H1 (cell line): ENCODE results near the gene DBNDD2. TPM values are rescaled to one million over a fixed set of nuclear protein-coding genes. Genes with fewer than 3 reads are reported as not detected.

Experiments used
- CTCF ChIA-PET: fragments of 300-600 bp; sonication (Branson Sonifier 250); formaldehyde crosslinking; loops from one replicate; lab custom pipeline; 2021; ENCODE audit not compliant: partially characterized antibody; lab: Charles Lee
- POLR2A ChIA-PET: fragments of 300-600 bp; sonication (Branson Sonifier 250); formaldehyde crosslinking; loops from one replicate; lab custom pipeline; 2021; ENCODE audit warnings: inconsistent platforms; ENCODE audit not compliant: partially characterized antibody; lab: Charles Lee
- DNase-seq, 2 experiments: peaks; one replicate each; pipeline versions ENCODE4 v3.0.0 to v3.0.0-alpha.2; 2010 to 2022; ENCODE audit warnings: low spot score in 2 of 2, low read depth in 1 of 2, mixed read lengths in 1 of 2
- FAIRE-seq: peaks from 2 replicates; lab custom pipeline; 2011; peaks lifted over from hg19 to GRCh38; lab: Jason Lieb, UNC
- H2AFZ ChIP-seq: 2 replicates; pipeline ENCODE4 v1.8.1; 2012; ENCODE audit warnings: low read length, inconsistent platforms
- H2AK5ac ChIP-seq: 2 replicates; pipeline ENCODE4 v1.6.1; 2013; ENCODE audit warnings: low read depth, low read length
- H2BK120ac ChIP-seq: replicated peaks from 2 replicates; pipeline ENCODE3; 2013; ENCODE audit warnings: low read depth, low read length, inconsistent platforms
- H2BK12ac ChIP-seq: 2 replicates; pipeline ENCODE4 v1.6.1; 2013; ENCODE audit warnings: low read depth, low read length
- H2BK15ac ChIP-seq: 2 replicates; pipeline ENCODE4 v1.6.1; 2013; ENCODE audit warnings: low read length
- H2BK20ac ChIP-seq: 2 replicates; pipeline ENCODE4 v1.6.1; 2013; ENCODE audit warnings: low read length
- H2BK5ac ChIP-seq: 2 replicates; pipeline ENCODE4 v1.6.1; 2013; ENCODE audit warnings: low read depth, low read length
- H3K14ac ChIP-seq: 2 replicates; pipeline ENCODE4 v1.6.1; 2013; ENCODE audit warnings: inconsistent platforms; ENCODE audit not compliant: insufficient read length
- H3K18ac ChIP-seq: 2 replicates; pipeline ENCODE4 v1.6.1; 2013; ENCODE audit warnings: low read length; ENCODE audit errors: extremely low read depth
- H3K23ac ChIP-seq: 2 replicates; pipeline ENCODE4 v1.6.1; 2013; ENCODE audit warnings: inconsistent platforms; ENCODE audit not compliant: insufficient read length
- H3K23me2 ChIP-seq: 2 replicates; pipeline ENCODE4 v1.6.1; 2013; ENCODE audit warnings: low read depth, low read length
- H3K27ac ChIP-seq: 2 replicates; pipeline ENCODE4 v1.6.1; 2011; ENCODE audit warnings: low read depth, low read length, inconsistent platforms
- H3K27me3 ChIP-seq, 4 experiments: replicated peaks in 1 of 4; 1 replicate in 1 of 4; 2 replicates in 3 of 4; pipeline versions ENCODE4 v1.6.1 to v1.8.1; 2011 to 2013; ENCODE audit warnings: low read length in 3 of 4, mild to moderate bottlenecking in 3 of 4, inconsistent platforms in 2 of 4, mixed read lengths in 2 of 4, moderate library complexity in 1 of 4; ENCODE audit not compliant: control insufficient read depth in 3 of 4, insufficient read depth in 3 of 4; ENCODE audit errors: extremely low read depth in 1 of 4
- H3K36me3 ChIP-seq, 4 experiments: 2 replicates each; pipeline versions ENCODE4 v1.6.1 to v1.8.1; 2011 to 2013; ENCODE audit warnings: mild to moderate bottlenecking in 4 of 4, low read length in 3 of 4, moderate library complexity in 2 of 4, control low read depth in 1 of 4, inconsistent platforms in 1 of 4; ENCODE audit not compliant: insufficient read depth in 4 of 4, control insufficient read depth in 2 of 4
- H3K4ac ChIP-seq: replicated peaks from 2 replicates; pipeline ENCODE3; 2013; ENCODE audit warnings: low read length, low read depth, mixed read lengths, inconsistent platforms; ENCODE audit not compliant: insufficient read length
- H3K4me1 ChIP-seq, 4 experiments: replicated peaks in 1 of 4; 1 replicate in 1 of 4; 2 replicates in 3 of 4; pipeline versions ENCODE4 v1.6.1 to v1.8.1; 2011 to 2013; ENCODE audit warnings: low read length in 3 of 4, inconsistent platforms in 2 of 4, mixed read lengths in 1 of 4; ENCODE audit not compliant: insufficient read depth in 4 of 4, control insufficient read depth in 3 of 4
- H3K4me2 ChIP-seq, 2 experiments: 2 replicates each; pipeline versions ENCODE4 v1.6.1 to v1.8.1; 2011 to 2013; ENCODE audit warnings: low read depth in 2 of 2, low read length in 2 of 2, control low read depth in 1 of 2, inconsistent platforms in 1 of 2, mild to moderate bottlenecking in 1 of 2; ENCODE audit not compliant: insufficient read depth in 1 of 2
- H3K4me3 ChIP-seq, 4 experiments: fragments of 200-600, 300-600 bp in 1 of 4; sonication (generic), shearing (Covaris generic), sonication (Bioruptor Twin) in 1 of 4; 2 replicates each; pipeline versions ENCODE4 v1.5.1 to v1.8.1; 2011 to 2016; ENCODE audit warnings: low read length in 4 of 4, low read depth in 3 of 4, control low read depth in 2 of 4, inconsistent platforms in 2 of 4, mild to moderate bottlenecking in 2 of 4, mixed read lengths in 1 of 4, moderate library complexity in 1 of 4; ENCODE audit not compliant: insufficient read depth in 2 of 4; ENCODE audit errors: extremely low read depth in 1 of 4
- H3K56ac ChIP-seq: replicated peaks from 2 replicates; pipeline ENCODE3; 2013; ENCODE audit warnings: low read depth, mild to moderate bottlenecking, mixed read lengths, low read length, inconsistent platforms; ENCODE audit not compliant: insufficient read length
- H3K79me1 ChIP-seq: 2 replicates; pipeline ENCODE4 v1.6.1; 2013; ENCODE audit warnings: low read depth, low read length, control low read depth
- H3K79me2 ChIP-seq, 2 experiments: 2 replicates each; pipeline versions ENCODE4 v1.6.1 to v1.8.1; 2012 to 2013; ENCODE audit warnings: low read length in 2 of 2, mild to moderate bottlenecking in 2 of 2, inconsistent platforms in 1 of 2; ENCODE audit not compliant: insufficient read depth in 2 of 2, control insufficient read depth in 1 of 2
- H3K9ac ChIP-seq, 4 experiments: replicated peaks in 1 of 4; 1 replicate in 1 of 4; 2 replicates in 3 of 4; pipeline versions ENCODE4 v1.6.1 to v1.8.1; 2011 to 2013; ENCODE audit warnings: low read depth in 3 of 4, low read length in 3 of 4, control low read depth in 2 of 4, mild to moderate bottlenecking in 2 of 4, moderate library complexity in 2 of 4, inconsistent platforms in 1 of 4; ENCODE audit errors: extremely low read depth in 1 of 4
- H3K9me3 ChIP-seq, 2 experiments: 2 replicates each; pipeline versions ENCODE4 v1.6.1 to v1.8.1; 2012 to 2013; ENCODE audit warnings: mild to moderate bottlenecking in 2 of 2, moderate library complexity in 2 of 2, control low read depth in 1 of 2, inconsistent platforms in 1 of 2, low read depth in 1 of 2, low read length in 1 of 2, mixed read lengths in 1 of 2; ENCODE audit not compliant: insufficient read depth in 2 of 2
- H4K20me1 ChIP-seq, 2 experiments: replicated peaks in 1 of 2; 2 replicates each; pipeline versions ENCODE3 to v1.8.1; 2011 to 2013; ENCODE audit warnings: inconsistent platforms in 2 of 2, low read length in 2 of 2, mild to moderate bottlenecking in 1 of 2; ENCODE audit not compliant: insufficient read depth in 2 of 2, control insufficient read depth in 1 of 2
- H4K5ac ChIP-seq: 2 replicates; pipeline ENCODE4 v1.6.1; 2013; ENCODE audit warnings: low read length, low read depth, mixed read lengths, inconsistent platforms; ENCODE audit not compliant: insufficient read length
- H4K8ac ChIP-seq: 2 replicates; pipeline ENCODE4 v1.8.0; 2013; ENCODE audit warnings: mild to moderate bottlenecking, moderate library complexity, low read length, inconsistent platforms; ENCODE audit not compliant: insufficient read depth; ENCODE audit errors: extremely low read depth
- H4K91ac ChIP-seq: replicated peaks from 2 replicates; pipeline ENCODE3; 2013; ENCODE audit warnings: low read length, mixed read lengths, inconsistent platforms; ENCODE audit not compliant: insufficient read length
- CHD2 ChIP-seq: IDR thresholded peaks from 2 replicates; pipeline ENCODE4 v1.6.1; 2012; ENCODE audit warnings: low read length, improper control_type of control experiment
- HDAC2 ChIP-seq, 2 experiments: fragments of 300-600 bp in 1 of 2; sonication (generic) in 1 of 2; IDR thresholded peaks; 2 replicates each; pipeline ENCODE4 v1.6.1; 2011 to 2012; ENCODE audit warnings: low read depth in 2 of 2, low read length in 2 of 2, mild to moderate bottlenecking in 2 of 2, moderate library complexity in 2 of 2, borderline replicate concordance in 1 of 2, inconsistent platforms in 1 of 2
- RXRA ChIP-seq: IDR thresholded peaks from 2 replicates; pipeline ENCODE4 v1.6.1; 2011; ENCODE audit warnings: low read depth, mild to moderate bottlenecking, low read length, moderate library complexity; ENCODE audit not compliant: insufficient read depth
- WGBS, 2 experiments: shearing (Covaris generic) in 1 of 2; methylation state at CpG; one replicate each; pipeline versions ENCODE4 v1.1.6 to v1.1.7; 2013 to 2015; ENCODE audit warnings: low lambda C conversion rate in 2 of 2, mixed read lengths in 2 of 2, inconsistent platforms in 1 of 2, low coverage in 1 of 2, missing lambda C conversion rate in 1 of 2; ENCODE audit not compliant: insufficient replicate concordance in 2 of 2, insufficient coverage in 1 of 2, insufficient read length in 1 of 2; ENCODE audit errors: extremely low coverage in 1 of 2, missing lambda C conversion rate in 1 of 2; 5-methylcytosine and 5-hydroxymethylcytosine counted together
- polyA plus RNA-seq, 7 experiments: library from polyadenylated mRNA; depleted of rRNA in 3 of 7; stranded (reverse) in 5 of 7; unstranded in 2 of 7; fragments of >200 nt in 5 of 7; fragments of 200-250 nt in 2 of 7; gene quantifications; 1 replicate in 5 of 7; 2 replicates in 1 of 7; 4 replicates in 1 of 7; pipeline versions ENCODE4 v1.2.1 to v1.2.3, GENCODE V29; 2011 to 2013; ENCODE audit warnings: missing spikeins in 2 of 7, mixed read lengths in 2 of 7
- total RNA-seq: library from RNA; stranded (reverse); fragmentation: NEBNext Ultra II Directional; extraction: Animal tissue kit (Norgen Biotek cat#: 25700); gene quantifications from 2 replicates; pipeline ENCODE4 v1.2.1, GENCODE V29; 2021

Gene DBNDD2
- total and polyA plus RNA-seq, 2 of the 8 experiments (the other 6 are each of a cell fraction or from before 2014, with no cell fraction given): 55.8 to 96.3 TPM

- Histone ChIP-seq H4K91ac (no peak overlapping the region), H2AK5ac (no peak overlapping the region), H3K27me3 (no peaks in the 10 kb centered on the region), H2BK20ac (no peak overlapping the region), H3K18ac (no peak overlapping the region), H3K27ac (no peak overlapping the region), H2BK12ac (no peak overlapping the region), H2BK120ac (no peak overlapping the region), H3K9me3 (no peaks in the 10 kb centered on the region), H3K14ac (no peak overlapping the region), H3K36me3 (no peaks in the 10 kb centered on the region), H3K4me3 (no peak overlapping the region), H4K20me1 (no peaks in the 10 kb centered on the region), H4K8ac (no peak overlapping the region), H3K23me2 (no peaks in the 10 kb centered on the region), H2BK5ac (no peak overlapping the region), H3K79me1 (no peaks in the 10 kb centered on the region), H3K4me1 (no peaks in the 10 kb centered on the region), H3K4me2 (no peak overlapping the region), H2BK15ac (no peak overlapping the region), H2AFZ (no peak overlapping the region), H3K56ac (no peak overlapping the region), H3K79me2 (no peaks in the 10 kb centered on the region), H3K9ac (no peak overlapping the region), H4K5ac (no peak overlapping the region), H3K23ac (no peak overlapping the region), H3K4ac (no peak overlapping the region)
- FAIRE-seq: no peak
- no peak for DNase-seq
- WGBS, 2 experiments: 85% methylated on average over 5 of the region's 5 CpGs; no CpG with 5 or more reads in 1 of the 2 experiments
- CTCF ChIA-PET: interaction anchor here (0.7 to 18.5 kb wide), 12 partner anchors 8 to 312 kb away, joined by 3 to 317 read pairs (median 5); partner anchors contain the start of genes WFDC2 and WFDC6
- POLR2A ChIA-PET: no interaction called here
- TF ChIP-seq HDAC2 (IDR thresholded peaks at IDR 0.05; ENCODE audit: borderline replicate concordance in 1 of 2, low read depth in 2 of 2, low read length in 2 of 2) (no peak), CHD2 (no peak), RXRA (no peak)
Observed at GRCh38 chr20:45459606-45460005, 51.5 kb downstream of the DBNDD2 start.
